ENCODE measurements around the gene LRFN2. TPM values are rescaled to one million over a fixed set of nuclear protein-coding genes. Genes with fewer than 3 reads are reported as not detected.

LRFN2 gene
- total and polyA plus RNA-seq, 2 of the 8 experiments (the other 6 are each of a cell fraction or from before 2014, with no cell fraction given): 2.3 TPM

GRCh38 chr6:40422046-40422445, 165.1 kb downstream of the LRFN2 start (continued):
- no peak for TF ChIP-seq CTCF (IDR thresholded peaks at IDR 0.05; ENCODE audit: control extremely low read depth in 1 of 3, insufficient read depth in 1 of 3, low read depth in 1 of 3, low read length in 3 of 3)

Measured in H1 (cell line).